H1 (cell line): ENCODE data around the gene RNU1-4. TPM values are rescaled to one million over a fixed set of nuclear protein-coding genes. Genes with fewer than 3 reads are reported as not detected.

Experiments
- ASH2L ChIP-seq: fragments of 200-600, 300-600 bp; sonication (generic); IDR thresholded peaks from one replicate; pipeline ENCODE4 v1.7.1; 2017; ENCODE audit warnings: low read length
- EZH2 ChIP-seq: fragments of 200-600 bp; sonication (generic); IDR thresholded peaks from 2 replicates; pipeline ENCODE4 v1.7.1; 2012; ENCODE audit warnings: low read depth, mild to moderate bottlenecking, moderate library complexity, low read length, inconsistent platforms; ENCODE audit not compliant: severe bottlenecking
- FOSL1 ChIP-seq: IDR thresholded peaks from 2 replicates; pipeline ENCODE4 v1.6.1; 2011; ENCODE audit warnings: mild to moderate bottlenecking, low read depth, low read length, moderate library complexity; ENCODE audit not compliant: insufficient read depth
- GTF2F1 ChIP-seq: IDR thresholded peaks from 2 replicates; pipeline ENCODE4 v1.6.1; 2012; ENCODE audit warnings: low read depth, low read length, improper control_type of control experiment, borderline replicate concordance
- RAD21 ChIP-seq, 2 experiments: IDR thresholded peaks in 1 of 2; conservative IDR thresholded peaks in 1 of 2; 2 replicates each; pipeline ENCODE4 v1.6.1; 2011; ENCODE audit warnings: low read depth in 2 of 2, low read length in 2 of 2, improper control_type of control experiment in 1 of 2, inconsistent platforms in 1 of 2, mild to moderate bottlenecking in 1 of 2, moderate library complexity in 1 of 2
- RBBP5 ChIP-seq: IDR thresholded peaks from 2 replicates; pipeline ENCODE4 v1.7.1; 2012; ENCODE audit warnings: low read depth, mild to moderate bottlenecking, inconsistent platforms, low read length, moderate library complexity, borderline replicate concordance
- YY1 ChIP-seq: IDR thresholded peaks from 2 replicates; pipeline ENCODE4 v1.6.1; 2011; ENCODE audit warnings: low read depth, mild to moderate bottlenecking, low read length
- polyA plus RNA-seq, 7 experiments: library from polyadenylated mRNA; depleted of rRNA in 3 of 7; stranded (reverse) in 5 of 7; unstranded in 2 of 7; fragments of >200 nt in 5 of 7; fragments of 200-250 nt in 2 of 7; gene quantifications; 1 replicate in 5 of 7; 2 replicates in 1 of 7; 4 replicates in 1 of 7; pipeline versions ENCODE4 v1.2.1 to v1.2.3, GENCODE V29; 2011 to 2013; ENCODE audit warnings: missing spikeins in 2 of 7, mixed read lengths in 2 of 7
- total RNA-seq: library from RNA; stranded (reverse); fragmentation: NEBNext Ultra II Directional; extraction: Animal tissue kit (Norgen Biotek cat#: 25700); gene quantifications from 2 replicates; pipeline ENCODE4 v1.2.1, GENCODE V29; 2021

Gene RNU1-4
- total and polyA plus RNA-seq, 2 of the 8 experiments (the other 6 are each of a cell fraction or from before 2014, with no cell fraction given) = 145 to 1,303 TPM

DNA sequence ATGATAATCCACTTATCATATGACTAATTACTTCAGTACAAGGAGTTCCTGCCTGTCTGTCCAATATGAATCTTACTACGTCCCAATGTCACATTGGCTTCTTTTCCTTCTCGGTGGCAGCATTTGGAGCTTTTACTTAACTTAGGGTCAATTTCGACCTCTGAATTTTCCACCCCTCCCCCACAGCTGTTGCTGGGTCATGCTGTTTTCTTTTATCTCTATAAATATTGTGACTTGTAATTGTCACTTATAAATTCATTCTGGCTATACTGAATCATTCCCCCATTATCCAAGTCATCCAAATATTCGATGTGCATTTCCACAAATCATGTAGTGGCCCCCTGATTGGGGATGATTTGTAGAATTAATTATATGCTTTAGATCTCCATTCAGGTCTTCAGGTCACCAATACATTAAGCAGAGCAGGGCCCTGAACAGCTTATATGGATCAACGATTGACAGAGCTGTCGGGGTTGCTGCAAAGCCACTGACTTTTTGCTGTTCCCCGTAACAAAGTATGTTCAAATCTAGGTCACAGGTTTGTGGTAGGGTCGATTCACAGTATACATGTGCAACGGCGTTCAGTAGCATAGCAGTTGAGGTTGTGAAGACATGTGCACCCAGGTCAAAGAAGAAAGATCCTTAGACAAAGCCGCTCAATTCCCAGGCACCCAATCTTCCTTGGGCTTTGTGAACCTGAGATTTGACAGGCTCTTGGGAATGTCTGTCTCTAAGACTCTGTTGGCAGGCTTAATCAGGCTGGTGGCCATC, 18.3 kb upstream of the RNU1-4 start (continued):
- no peak for TF ChIP-seq EZH2
- no peak for TF ChIP-seq ASH2L
- no peak for TF ChIP-seq GTF2F1
- no peak for TF ChIP-seq RBBP5
- TF ChIP-seq FOSL1 = no peak
- TF ChIP-seq RAD21 (IDR thresholded peaks at IDR 0.05 in 1 of 2, conservative IDR thresholded peaks at IDR 0.05 in 1 of 2; ENCODE audit: low read depth in 2 of 2, low read length in 2 of 2) = no peak
- TF ChIP-seq YY1 = no peak
